HFF-Myc (cell line): ENCODE results near the gene LMAN1L.

Experiments used
- DNase-seq: peaks from one replicate; pipeline ENCODE4 v3.0.0-alpha.2; 2011; ENCODE audit warnings: low read depth; ENCODE audit errors: extremely low read depth
- H3K4me3 ChIP-seq: replicated peaks from 2 replicates; pipeline ENCODE4 v1.5.1; 2011; ENCODE audit warnings: low read depth, mild to moderate bottlenecking, control low read depth, low read length
- CTCF ChIP-seq: IDR thresholded peaks from 2 replicates; pipeline ENCODE4 v1.5.1; 2012; ENCODE audit warnings: mild to moderate bottlenecking, low read depth, low read length, control low read depth; ENCODE audit errors: missing control alignments

LMAN1L gene

DNA sequence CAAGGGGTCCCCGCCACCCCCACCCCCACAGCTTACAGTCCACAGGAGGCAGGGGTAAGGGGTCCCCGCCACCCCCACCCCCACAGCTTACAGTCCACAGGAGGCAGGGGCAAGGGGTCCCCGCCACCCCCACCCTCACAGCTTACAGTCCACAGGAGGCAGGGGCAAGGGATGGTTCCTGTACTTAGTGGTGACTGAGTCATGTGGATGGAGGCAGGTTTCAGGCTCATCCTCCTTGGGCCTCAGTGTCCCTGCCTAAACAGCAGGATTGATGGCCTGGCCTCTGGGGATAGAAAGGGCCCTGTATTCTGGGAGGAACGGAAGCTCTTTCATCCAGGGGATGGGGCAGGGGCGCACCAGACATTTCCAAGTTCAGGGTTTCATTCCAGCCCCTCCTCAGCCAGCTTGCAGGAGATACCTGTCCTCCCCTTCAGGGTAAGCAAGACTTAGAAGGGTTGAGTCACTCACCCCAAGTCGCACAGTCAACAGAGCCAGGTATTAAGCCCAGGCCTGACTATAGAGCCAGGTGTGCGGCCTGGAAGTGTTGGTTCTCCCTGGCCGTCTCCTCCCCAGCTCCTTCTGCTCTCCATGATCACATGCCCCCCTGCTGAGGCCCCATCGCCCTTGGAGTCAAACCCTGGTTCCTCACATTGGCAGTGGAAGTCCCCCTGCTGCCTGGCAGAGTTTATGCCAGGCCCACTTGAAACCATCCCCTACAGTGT is 18.2 kb upstream of the LMAN1L start:
- DNase-seq, result no peak
- no peak for TF ChIP-seq CTCF
- H3K4me3 ChIP-seq, result no peak overlapping the region

DNA sequence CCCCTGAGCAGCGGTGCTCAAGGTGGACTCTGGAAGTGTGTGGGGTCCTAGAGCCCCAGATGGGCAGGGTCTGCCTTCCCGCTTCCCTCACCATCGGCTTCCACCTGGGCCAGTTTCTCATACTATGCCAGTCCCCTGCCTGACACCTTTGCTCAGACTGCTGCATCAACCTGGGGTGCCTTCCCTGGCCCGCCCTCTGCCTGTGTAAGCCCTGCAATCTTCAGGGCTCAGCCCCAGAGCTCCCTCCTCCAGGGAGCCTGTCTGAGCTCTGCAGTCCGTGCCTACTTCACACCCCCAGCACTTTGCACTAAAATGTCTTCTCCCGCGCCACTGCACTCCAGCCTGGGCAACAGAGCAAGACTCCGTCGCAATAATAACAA is 17.7 kb upstream of the LMAN1L start:
- H3K4me3 ChIP-seq, result no peak overlapping the region
- TF ChIP-seq CTCF, result no peak
- no peak for DNase-seq

DNA sequence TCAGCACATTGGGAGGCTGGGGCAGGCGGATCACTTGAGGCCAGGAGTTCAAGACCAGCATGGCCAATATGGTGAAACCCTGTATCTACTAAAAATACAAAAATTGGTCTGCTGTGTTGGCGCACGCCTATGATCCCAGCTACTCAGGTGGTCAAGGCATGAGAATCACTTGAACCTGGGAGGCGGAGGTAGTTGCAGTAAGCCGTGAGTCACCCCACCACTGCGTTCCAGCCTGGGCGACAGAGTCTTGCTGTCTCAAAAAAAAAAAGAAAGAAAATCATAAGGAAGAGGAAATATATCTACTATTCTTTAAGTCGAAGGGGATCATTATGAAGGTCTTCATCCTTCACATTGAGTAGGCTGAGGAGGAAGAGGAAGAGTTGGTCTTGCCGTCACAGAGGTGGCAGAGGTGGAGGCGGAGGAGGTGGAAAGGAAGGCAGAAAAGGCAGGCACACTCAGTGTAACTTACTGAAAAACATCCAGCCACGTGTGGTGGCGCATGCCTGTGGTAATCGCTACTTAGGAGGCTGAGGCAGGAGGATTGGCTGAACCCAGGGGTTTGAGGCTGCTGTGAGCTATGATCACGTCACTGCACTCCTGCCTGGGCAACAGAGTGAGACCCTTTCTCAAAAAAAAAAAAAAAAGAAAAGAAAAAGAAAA is 16.5 kb upstream of the LMAN1L start:
- TF ChIP-seq CTCF, result no peak
- H3K4me3 ChIP-seq, result no peak overlapping the region
- DNase-seq, result no peak

DNA sequence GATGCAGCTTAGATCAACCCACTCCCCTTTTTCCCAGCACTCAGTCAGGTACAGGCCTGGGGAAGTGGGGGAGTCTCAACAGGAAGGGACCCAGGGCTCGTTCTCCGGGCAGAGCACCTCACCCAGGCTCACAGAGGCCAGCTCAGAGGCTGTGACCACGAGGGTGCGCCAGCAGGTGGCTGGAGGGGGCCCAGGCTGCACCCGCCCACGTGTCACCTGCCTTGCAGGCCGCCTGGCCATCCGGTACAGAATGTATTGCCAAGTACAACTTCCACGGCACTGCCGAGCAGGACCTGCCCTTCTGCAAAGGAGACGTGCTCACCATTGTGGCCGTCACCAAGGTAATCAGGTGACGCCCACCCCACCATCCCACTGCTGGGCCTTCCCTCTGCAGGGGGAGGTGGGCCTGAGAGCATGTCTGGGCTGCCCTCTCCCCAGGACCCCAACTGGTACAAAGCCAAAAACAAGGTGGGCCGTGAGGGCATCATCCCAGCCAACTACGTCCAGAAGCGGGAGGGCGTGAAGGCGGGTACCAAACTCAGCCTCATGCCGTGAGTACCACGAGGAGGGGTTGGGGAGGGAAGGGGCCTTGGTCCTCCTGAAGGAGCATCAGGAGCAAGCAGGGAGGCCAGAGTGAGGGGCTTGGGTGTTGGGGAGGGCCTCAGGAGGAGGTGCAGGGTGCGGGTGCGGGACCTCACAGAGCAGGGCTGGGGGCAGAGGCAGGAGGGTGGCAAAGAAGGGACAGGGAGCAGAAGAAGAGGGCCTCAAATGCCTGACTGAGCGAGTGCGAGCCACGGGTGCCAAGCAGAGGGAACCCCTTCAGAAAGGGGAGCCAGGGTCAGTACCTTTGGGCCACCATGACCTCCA is 14.0 kb upstream of the LMAN1L start:
- DNase-seq, result no peak
- no peak overlapping the region for H3K4me3 ChIP-seq
- TF ChIP-seq CTCF, result no peak

GRCh38 chr15:74799255-74799855 is 13.3 kb upstream of the LMAN1L start:
- no peak for DNase-seq
- H3K4me3 ChIP-seq, result no peak overlapping the region
- TF ChIP-seq CTCF, result no peak

DNA sequence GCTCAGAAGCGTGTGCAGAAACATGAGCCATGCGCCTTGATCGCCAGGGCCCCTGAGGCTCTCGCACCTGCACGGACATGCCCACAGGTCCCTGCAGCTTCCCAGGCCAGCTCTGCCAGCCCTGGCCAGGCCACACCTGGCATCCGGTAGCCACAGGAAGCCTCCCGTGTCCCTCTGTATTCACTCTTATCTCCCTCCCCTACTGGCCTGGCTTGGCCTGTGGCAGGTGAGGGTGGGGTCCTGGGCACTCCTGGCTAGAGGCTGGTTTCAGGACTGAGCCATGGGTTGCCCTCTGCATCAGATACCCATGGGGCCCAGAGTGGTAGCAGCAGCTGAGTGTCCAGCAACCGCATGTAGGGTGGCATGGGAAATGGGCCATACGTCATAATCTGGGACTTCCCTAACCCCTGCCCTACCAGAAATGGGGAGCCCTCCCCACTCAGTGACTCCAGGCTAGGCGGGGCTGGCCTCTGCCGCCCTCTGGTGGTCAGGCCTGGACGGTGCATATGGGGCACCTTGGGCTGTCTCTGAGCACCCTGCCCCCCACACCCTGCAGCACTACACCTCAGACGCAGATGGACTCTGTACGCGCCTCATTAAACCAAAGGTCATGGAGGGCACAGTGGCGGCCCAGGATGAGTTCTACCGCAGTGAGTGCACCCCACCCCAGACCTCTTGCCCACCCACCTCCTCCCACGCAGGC is 12.6 kb upstream of the LMAN1L start:
- no peak overlapping the region for H3K4me3 ChIP-seq
- TF ChIP-seq CTCF, result peak; percentile 96
- no peak for DNase-seq
